Measurements from ENCODE around the gene ATPAF1.

DNA sequence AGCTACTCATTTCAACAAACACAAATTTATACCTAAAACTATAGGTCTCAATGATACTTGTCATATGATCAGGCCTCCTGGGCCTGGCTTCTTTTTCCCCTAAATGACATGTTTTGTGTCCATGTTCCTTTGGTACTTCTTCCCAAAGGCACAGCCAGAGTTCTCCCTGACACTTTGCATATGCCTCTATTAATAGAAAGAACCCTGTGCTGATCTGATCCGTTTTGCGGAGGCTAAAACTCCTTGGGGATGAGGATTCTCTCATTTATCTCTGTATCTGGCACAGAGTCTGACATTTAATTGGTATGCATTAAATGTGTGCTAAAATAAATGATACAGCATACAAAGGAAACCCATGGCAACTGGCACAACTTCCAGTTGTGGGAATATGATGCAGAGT lies 11.5 kb downstream of the ATPAF1 start:
- no peak for TF ChIP-seq EZH2 (IDR thresholded peaks at IDR 0.05; ENCODE audit: low read depth)
- TF ChIP-seq, protein P1, sequence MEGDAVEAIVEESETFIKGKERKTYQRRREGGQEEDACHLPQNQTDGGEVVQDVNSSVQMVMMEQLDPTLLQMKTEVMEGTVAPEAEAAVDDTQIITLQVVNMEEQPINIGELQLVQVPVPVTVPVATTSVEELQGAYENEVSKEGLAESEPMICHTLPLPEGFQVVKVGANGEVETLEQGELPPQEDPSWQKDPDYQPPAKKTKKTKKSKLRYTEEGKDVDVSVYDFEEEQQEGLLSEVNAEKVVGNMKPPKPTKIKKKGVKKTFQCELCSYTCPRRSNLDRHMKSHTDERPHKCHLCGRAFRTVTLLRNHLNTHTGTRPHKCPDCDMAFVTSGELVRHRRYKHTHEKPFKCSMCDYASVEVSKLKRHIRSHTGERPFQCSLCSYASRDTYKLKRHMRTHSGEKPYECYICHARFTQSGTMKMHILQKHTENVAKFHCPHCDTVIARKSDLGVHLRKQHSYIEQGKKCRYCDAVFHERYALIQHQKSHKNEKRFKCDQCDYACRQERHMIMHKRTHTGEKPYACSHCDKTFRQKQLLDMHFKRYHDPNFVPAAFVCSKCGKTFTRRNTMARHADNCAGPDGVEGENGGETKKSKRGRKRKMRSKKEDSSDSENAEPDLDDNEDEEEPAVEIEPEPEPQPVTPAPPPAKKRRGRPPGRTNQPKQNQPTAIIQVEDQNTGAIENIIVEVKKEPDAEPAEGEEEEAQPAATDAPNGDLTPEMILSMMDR (conservative IDR thresholded peaks at IDR 0.05): no peak
